NCI-H2227 (cell line): ENCODE measurements around the gene PPHLN1.
"Not testable (repeated sequence)": the region's sequence is repeated elsewhere in the genome, so short reads cannot be mapped to it uniquely, and the experiment has no call there.

ENCODE experiments used
- DNase-seq: peaks from one replicate; lab custom pipeline; 2025; ENCODE audit not compliant: unreplicated experiment; lab: John Stamatoyannopoulos, UW

The PPHLN1 gene

GRCh38 chr12:42365486-42365885, 39.5 kb downstream of the PPHLN1 start:
- DNase-seq: no peak

DNA sequence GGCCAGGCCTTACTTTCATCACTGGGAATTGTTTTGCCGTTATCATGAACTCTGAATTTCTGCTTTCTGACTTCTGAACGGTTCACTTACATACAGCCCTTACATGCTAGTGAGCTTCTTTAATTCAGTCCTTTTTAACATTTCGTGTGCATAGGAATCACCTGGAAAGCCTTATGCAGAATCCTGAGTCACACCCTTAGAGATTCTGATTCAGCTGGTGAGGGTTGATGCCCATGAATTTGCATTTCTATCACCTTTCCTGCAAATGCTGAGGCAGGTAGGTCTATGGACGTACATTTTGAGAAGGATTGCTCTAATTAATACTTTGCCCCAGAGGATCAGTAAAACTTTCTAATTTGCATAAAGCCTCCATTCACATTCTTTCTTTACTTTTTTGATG, 44.0 kb downstream of the PPHLN1 start:
- DNase-seq: no peak

- peak; percentile 39 for DNase-seq
Observed at GRCh38 chr12:42372154-42372791, 46.3 kb downstream of the PPHLN1 start.

DNA sequence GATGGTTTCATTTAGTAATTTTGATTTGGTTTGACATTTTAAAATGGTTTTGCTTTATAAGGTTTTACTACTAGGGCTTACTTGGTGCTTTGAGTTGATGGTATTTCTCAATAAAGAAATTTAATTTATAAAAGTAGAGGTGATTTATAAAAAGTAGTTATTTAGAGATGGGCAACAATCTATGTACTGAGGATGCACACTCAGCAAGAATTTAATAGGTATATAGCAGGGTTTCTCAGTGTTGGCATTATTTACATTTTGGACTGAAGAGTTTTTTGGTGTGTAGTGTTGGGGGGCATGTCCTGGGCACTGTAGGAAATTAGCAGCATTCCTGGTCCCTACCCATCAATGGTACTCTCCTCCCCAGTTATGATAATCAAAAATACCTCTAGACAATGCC, 47.7 kb downstream of the PPHLN1 start:
- DNase-seq: no peak

DNA sequence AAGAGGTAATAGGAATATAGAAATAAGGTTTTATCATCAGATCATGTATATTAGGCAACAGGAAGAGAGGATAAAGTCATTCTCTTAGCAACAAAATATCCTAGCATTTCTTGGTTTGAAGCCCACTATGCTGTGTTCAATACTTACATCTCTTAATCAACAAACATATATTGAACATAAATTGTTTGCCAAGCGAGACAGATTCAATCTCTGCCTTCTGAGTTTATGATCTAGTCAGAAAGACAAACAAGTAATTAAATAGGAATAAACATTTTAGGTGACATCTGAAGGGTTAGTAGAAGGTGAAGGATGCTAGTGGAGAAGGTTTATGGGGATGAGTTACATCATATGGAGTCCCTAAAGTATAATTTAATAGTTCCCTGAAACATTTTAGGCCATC, 54.8 kb downstream of the PPHLN1 start:
- DNase-seq: no peak

- DNase-seq: no peak
Observed at GRCh38 chr12:42382013-42382696, 56.2 kb downstream of the PPHLN1 start.

DNA sequence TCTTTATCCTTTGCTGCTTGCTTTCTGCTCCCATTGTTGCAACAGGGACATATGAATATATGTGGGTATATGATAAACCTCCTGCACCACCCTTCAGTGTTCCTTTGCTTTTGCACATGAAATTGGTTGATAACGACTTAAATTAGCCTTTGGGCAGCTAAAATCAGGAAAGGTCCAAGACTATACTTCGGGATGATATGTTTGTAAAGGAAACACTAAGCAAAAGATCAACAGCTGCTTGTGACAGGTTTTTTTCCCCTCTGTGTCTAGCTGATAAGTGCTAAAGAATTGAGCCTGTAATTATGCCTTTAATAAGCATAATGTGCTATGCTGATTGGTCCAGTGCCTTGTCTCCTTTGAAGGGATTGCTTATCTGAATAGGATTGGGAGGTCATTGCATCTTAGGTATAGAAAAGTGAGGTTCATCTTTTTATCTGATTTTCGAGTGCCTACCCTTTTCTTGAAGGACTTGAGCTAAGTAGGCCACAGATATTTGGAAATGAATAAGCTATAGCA, 59.4 kb downstream of the PPHLN1 start:
- no peak for DNase-seq

DNA sequence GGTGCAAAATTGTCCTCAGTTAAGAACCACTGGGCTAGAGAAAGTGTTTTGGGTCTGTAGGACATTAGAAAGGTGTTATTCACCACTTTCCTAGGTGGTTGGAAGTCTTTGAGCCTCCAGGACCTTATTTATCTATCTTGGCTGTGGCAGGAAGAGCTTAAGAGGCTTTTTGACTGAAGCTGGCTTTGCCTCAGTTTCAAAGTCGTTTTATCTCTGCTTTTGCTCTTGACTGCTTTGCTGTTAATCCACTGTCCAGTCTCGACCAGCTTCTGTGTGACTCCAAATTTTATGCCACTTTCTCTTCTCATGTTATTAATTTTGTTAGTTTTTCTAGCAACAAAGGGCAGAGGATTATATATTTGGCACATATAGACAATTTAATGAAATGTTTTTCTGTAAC, 60.3 kb downstream of the PPHLN1 start:
- DNase-seq: no peak

GRCh38 chr12:42388086-42388485, 62.1 kb downstream of the PPHLN1 start:
- not testable (repeated sequence) for DNase-seq

GRCh38 chr12:42394429-42394828, 68.5 kb downstream of the PPHLN1 start:
- no peak for DNase-seq

GRCh38 chr12:42396473-42397259, 70.7 kb downstream of the PPHLN1 start:
- DNase-seq: no peak

DNA sequence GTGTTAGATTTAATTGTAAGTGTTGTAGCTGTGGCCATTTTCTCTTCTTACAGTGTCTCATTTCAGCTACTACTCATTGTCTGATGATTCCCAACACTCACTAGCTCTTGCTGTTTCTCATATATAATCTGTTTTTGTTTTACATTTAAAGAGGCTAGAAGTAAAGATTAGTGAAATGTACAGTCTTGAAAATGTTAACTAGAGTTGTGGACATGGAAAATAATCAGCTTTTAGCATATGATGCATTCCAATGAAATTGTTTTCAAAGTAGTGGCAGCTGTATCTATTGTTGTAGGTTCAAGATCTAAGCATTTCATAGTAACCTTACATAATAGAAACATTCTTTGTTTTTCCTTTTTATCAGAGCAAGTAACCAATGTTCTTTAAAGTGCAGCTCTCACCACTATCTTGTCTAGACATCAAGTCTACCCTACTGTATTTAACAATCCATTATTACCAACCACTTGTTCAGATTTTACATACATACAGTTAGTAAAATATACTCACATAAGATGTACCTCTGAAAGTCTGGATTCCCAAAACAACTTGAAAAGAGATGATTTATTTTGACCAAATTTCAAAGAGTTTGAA, 76.9 kb downstream of the PPHLN1 start:
- DNase-seq: no peak

DNA sequence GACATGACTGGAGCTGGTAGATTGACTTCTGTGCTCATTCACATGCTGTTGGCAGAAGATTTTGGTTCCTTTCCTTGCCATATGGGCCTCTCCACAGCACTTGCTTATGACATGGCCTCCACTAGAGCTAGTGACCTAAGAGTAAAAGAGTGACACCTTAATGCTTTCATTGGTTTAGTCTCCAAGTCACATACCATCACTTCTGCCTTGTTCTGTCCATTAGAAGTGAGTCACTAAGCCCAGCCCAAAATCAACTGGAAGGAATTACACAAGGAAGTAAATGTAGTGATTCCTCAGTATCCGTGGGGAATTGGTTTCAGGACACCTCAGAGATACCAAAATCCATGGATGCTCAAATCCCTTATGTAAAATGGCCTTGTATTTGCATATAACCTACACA, 81.3 kb downstream of the PPHLN1 start:
- DNase-seq: no peak

GRCh38 chr12:42409471-42409870, 83.5 kb downstream of the PPHLN1 start:
- no peak for DNase-seq

DNA sequence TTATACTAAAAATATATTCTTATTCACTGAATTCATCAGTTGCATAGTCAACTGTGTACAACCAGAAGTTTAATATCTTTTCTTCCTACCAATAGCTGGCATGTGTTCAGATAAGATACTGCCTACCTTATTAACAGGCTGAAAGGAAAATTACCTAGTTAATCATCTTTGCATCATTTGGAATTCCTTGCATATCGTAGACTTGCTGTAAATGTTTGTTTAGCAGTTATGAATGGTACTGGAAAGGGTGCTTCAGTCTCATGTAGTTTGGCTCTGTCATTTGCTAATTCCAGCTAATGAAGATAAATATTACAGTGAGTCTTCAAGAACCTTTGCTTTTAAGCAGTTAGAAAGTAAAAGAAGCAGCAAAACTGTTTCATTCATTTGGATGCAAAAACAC, 84.4 kb downstream of the PPHLN1 start:
- no peak for DNase-seq

DNA sequence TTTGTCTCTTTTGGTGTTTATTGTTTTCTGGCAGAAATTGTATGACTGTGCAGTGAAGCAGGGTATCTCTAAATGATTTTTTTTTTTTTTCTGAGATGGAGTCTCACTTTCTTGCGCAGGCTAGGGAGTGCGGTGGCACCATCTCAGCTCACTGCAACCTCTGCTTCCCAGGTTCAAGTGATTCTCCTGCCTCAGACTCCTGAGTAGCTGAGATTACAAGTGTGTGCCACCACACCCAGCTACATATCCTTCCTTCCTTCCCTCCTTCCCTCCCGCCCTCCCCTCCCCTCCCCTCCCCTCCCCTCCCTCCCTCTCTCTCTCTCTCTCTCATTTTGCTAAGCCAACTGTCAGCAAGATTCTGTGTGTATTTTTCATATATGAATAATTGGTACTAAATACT, 94.4 kb downstream of the PPHLN1 start:
- DNase-seq: no peak

DNA sequence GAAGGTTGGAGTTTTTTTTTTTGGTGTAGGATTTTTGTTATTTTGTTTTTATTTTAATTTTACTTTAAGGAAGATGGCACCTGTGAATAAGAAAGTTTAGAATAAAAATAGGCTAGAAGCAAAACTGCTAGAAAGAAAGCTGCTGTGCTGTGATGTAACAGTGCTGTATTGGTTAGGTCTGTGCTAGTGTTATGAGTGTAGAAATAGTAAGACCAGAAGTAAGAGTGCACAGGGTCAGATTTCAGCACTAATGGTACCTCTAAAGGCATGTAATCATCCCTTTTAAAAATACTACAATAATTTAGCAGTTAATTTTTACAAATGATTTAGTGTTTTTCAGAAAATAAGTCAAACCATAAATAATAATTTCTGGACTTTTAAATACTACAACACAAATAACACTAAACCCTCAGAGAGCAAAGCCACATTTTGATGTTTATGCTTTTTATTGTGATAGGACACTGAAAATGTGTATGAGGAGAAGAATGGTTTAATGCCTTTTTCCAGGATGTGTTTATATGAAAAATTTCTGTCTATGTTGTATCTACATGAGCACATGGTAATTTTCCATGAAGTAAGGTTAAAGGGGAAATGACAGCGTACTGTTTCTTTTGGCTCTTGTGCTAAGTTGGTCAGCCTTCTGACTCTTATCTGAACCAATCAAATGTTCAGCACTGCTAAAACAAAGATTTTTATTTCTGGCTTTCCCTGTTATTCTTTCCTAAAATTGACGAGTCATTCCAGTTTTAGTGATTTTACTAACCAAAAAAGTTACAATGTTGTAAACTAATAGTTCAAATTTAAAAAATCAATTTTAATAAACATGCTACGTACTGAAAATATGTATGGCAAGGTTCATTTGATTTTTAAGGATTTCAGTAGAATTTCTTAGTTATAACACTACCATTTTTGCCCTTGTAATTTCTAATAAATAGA, 96.1 kb downstream of the PPHLN1 start:
- DNase-seq: no peak

DNA sequence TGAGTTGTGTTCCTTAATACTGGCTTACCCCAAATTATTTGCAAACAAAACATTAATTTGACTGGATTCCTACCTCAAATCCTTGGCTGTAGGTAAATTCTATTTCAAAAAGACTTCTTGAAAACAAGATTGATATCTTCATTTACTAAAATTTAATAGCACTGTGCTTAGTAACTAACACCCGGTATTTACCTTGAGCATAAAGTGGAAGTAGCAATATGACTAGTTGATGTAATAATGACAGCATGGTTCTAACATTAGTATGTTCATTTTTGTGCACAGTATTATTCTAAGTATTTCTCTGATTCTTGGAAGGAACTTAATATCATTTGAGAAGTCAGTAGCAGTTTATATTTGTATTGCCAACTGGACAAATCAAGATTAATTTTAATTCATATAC, 96.8 kb downstream of the PPHLN1 start:
- no peak for DNase-seq

DNA sequence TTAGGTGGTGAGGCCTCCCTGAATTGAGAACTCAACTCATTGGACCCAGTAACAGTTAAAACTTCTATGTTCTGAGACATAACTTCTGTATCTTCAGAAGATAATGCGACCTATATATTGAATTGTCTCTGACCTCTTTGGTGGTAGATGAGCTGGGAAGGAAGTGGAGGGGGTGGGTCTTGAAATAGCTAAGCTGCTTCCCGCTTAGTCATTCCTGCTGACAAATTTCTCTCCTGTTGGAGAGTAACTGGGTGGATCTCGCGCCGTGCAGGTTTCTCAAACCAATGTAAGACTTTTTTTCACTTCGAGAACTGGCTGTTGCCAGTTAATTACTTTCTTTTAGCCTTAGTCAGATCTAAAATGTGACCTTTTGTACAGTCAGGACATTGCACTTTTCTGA, 100.8 kb downstream of the PPHLN1 start:
- DNase-seq: no peak

GRCh38 chr12:42428850-42429249, 102.9 kb downstream of the PPHLN1 start:
- no peak for DNase-seq
